K562 (cell line): ENCODE results near the gene CASP7. TPM values are rescaled to one million over a fixed set of nuclear protein-coding genes. Genes with fewer than 3 reads are reported as not detected.

ENCODE experiments used
- ATAC-seq: fragments of 200-7000 bp; cut with Tn5 transposase; 3 replicates; pipeline ENCODE4 v1.9.1; 2020; ENCODE audit warnings: moderate library complexity
- BruUV-seq: library from RNA; stranded (reverse); fragments of 400-500 nt; replicated peaks from 2 replicates; lab custom pipeline; 2021; lab: Mats Ljungman, UMichigan
- CTCF ChIA-PET: fragments of 300-600 bp; formaldehyde crosslinking; extraction: SDS; loops from one replicate; lab custom pipeline; 2021; ENCODE audit warnings: low intra/inter-chr PET ratio; lab: Yijun Ruan, JAX
- POLR2A ChIA-PET: fragments of 300-600, 350-650 bp; sonication (Branson Sonifier 250); formaldehyde crosslinking; extraction: SDS; loops from one replicate; lab custom pipeline; 2021; ENCODE audit warnings: antibody characterized with exemption, inconsistent platforms; lab: Yijun Ruan, JAX
- DNase-seq, 4 experiments: peaks; one replicate each; pipeline versions ENCODE4 v3.0.0 to v3.0.0-alpha.2; 2011 to 2018; ENCODE audit warnings: low spot score in 3 of 4, mixed read lengths in 3 of 4; ENCODE audit errors: extremely low read depth in 1 of 4
- FAIRE-seq: peaks from 2 replicates; lab custom pipeline; 2011; peaks lifted over from hg19 to GRCh38; lab: Jason Lieb, UNC
- H2AFZ ChIP-seq: 2 replicates; pipeline ENCODE4 v1.6.0; 2011; ENCODE audit warnings: low read depth, low read length, control low read depth, inconsistent platforms
- H3K27ac ChIP-seq: fragments of 200-600 bp; 3 replicates; pipeline ENCODE4 v1.8.0; 2011; ENCODE audit warnings: low read depth, mild to moderate bottlenecking, control low read depth, inconsistent platforms, low read length, moderate library complexity, mixed read lengths; ENCODE audit errors: extremely low read depth
- H3K27me3 ChIP-seq, 2 experiments: fragments of 300-600 bp in 1 of 2; 2 replicates in 1 of 2; 3 replicates in 1 of 2; pipeline versions ENCODE4 v1.6.0 to v1.8.0; 2011; ENCODE audit warnings: inconsistent platforms in 2 of 2, low read length in 2 of 2, mild to moderate bottlenecking in 1 of 2, mixed read lengths in 1 of 2, moderate library complexity in 1 of 2; ENCODE audit not compliant: control insufficient read depth in 2 of 2, insufficient read depth in 2 of 2
- H3K36me3 ChIP-seq: fragments of 300-600 bp; 3 replicates; pipeline ENCODE4 v1.8.0; 2011; ENCODE audit warnings: mild to moderate bottlenecking, low read length, inconsistent platforms; ENCODE audit not compliant: control insufficient read depth, insufficient read depth
- H3K4me1 ChIP-seq, 2 experiments: fragments of 200-600 bp in 1 of 2; replicated peaks in 1 of 2; 2 replicates in 1 of 2; 3 replicates in 1 of 2; pipeline versions ENCODE4 v1.5.1 to v1.8.0; 2011; ENCODE audit warnings: inconsistent platforms in 2 of 2, low read length in 2 of 2, mild to moderate bottlenecking in 1 of 2, mixed read lengths in 1 of 2, moderate library complexity in 1 of 2; ENCODE audit not compliant: control insufficient read depth in 2 of 2, insufficient read depth in 2 of 2
- H3K4me2 ChIP-seq: 2 replicates; pipeline ENCODE4 v1.6.1; 2011; ENCODE audit warnings: low read length, control low read depth, inconsistent platforms, mixed read lengths; ENCODE audit not compliant: insufficient read depth
- H3K4me3 ChIP-seq: fragments of 200-600 bp; sonication (generic), shearing (Covaris generic); 2 replicates; pipeline ENCODE4 v1.5.1; 2016; ENCODE audit warnings: control low read depth, inconsistent platforms
- H3K79me2 ChIP-seq: fragments of 200-600 bp; 3 replicates; pipeline ENCODE4 v1.8.0; 2011; ENCODE audit warnings: low read length, inconsistent platforms; ENCODE audit not compliant: control insufficient read depth, insufficient read depth
- H3K9ac ChIP-seq, 2 experiments: 2 replicates each; pipeline versions ENCODE4 v1.6.0 to v1.6.1; 2011; ENCODE audit warnings: low read depth in 2 of 2, low read length in 2 of 2, control low read depth in 1 of 2, inconsistent platforms in 1 of 2, mild to moderate bottlenecking in 1 of 2, mixed read lengths in 1 of 2; ENCODE audit not compliant: insufficient read depth in 1 of 2
- H3K9me1 ChIP-seq: one replicate; pipeline ENCODE4 v1.6.0; 2011; ENCODE audit warnings: inconsistent platforms, mild to moderate bottlenecking, low read length, moderate library complexity; ENCODE audit not compliant: control insufficient read depth, insufficient read depth
- H3K9me3 ChIP-seq: replicated peaks from 2 replicates; pipeline ENCODE4 v1.5.1; 2011; ENCODE audit warnings: low read depth, low read length, inconsistent platforms; ENCODE audit not compliant: control insufficient read depth, insufficient read depth
- H4K20me1 ChIP-seq: replicated peaks from 2 replicates; pipeline ENCODE4 v1.6.1; 2011; ENCODE audit warnings: low read length, inconsistent platforms, mixed read lengths; ENCODE audit not compliant: control insufficient read depth, insufficient read depth
- BMI1 ChIP-seq: fragments of 150-350 bp; IDR thresholded peaks from 2 replicates; pipeline ENCODE4 v1.6.1; 2014; ENCODE audit warnings: low read length
- ETS2 ChIP-seq: IDR thresholded peaks from 2 replicates; pipeline ENCODE4 v1.6.1; 2016; ENCODE audit warnings: borderline replicate concordance, missing genetic modification characterization, mild to moderate bottlenecking, moderate library complexity, missing compliant biosample characterization; ENCODE audit not compliant: poor library complexity, severe bottlenecking
- NR4A1 ChIP-seq, 2 experiments: fragments of 250-450 bp in 1 of 2; fragments of 450-650 bp in 1 of 2; sonication (Bioruptor Pico) in 1 of 2; IDR thresholded peaks; 2 replicates each; pipeline versions ENCODE4 v1.4.0 to v1.6.1; 2016 to 2020; ENCODE audit warnings: mild to moderate bottlenecking in 2 of 2, missing compliant biosample characterization in 1 of 2, missing genetic modification characterization in 1 of 2, moderate library complexity in 1 of 2
- POLR2AphosphoS5 ChIP-seq: IDR thresholded peaks from 2 replicates; pipeline ENCODE4 v1.6.1; 2011; ENCODE audit warnings: mild to moderate bottlenecking, low read depth, low read length, moderate library complexity; ENCODE audit not compliant: control insufficient read depth, insufficient read depth
- PPARD ChIP-seq: fragments of 250-450 bp; sonication (Bioruptor Pico); IDR thresholded peaks from 2 replicates; pipeline ENCODE4 v1.8.0; 2022; ENCODE audit warnings: inconsistent platforms, mild to moderate bottlenecking, moderate library complexity
- RUNX1 ChIP-seq: sonication (generic); IDR thresholded peaks from 2 replicates; pipeline ENCODE4 v1.6.1; 2016; ENCODE audit warnings: antibody characterized with exemption, low read depth
- SRSF7 ChIP-seq: fragments of 200-400 bp; formaldehyde crosslinking; optimal IDR thresholded peaks from 2 replicates; pipeline ENCODE3; 2017; ENCODE audit warnings: mild to moderate bottlenecking, low read depth, low read length
- ZNF384 ChIP-seq: IDR thresholded peaks from 2 replicates; pipeline ENCODE4 v1.6.1; 2012; ENCODE audit warnings: low read depth, low read length, improper control_type of control experiment
- ZNF780A ChIP-seq: fragments of 250-450 bp; sonication (Bioruptor Pico); IDR thresholded peaks from 2 replicates; pipeline ENCODE4 v1.5.0; 2021; ENCODE audit warnings: mild to moderate bottlenecking
- WGBS: fragments of 100-300 bp; shearing (Covaris generic); methylation state at CpG from one replicate; pipeline ENCODE4 v1.1.6; 2016; ENCODE audit warnings: low coverage, mixed read lengths; ENCODE audit not compliant: insufficient coverage; ENCODE audit errors: missing lambda C conversion rate; 5-methylcytosine and 5-hydroxymethylcytosine counted together
- in situ Hi-C: fragments of 300-500 bp; cut with MboI; formaldehyde crosslinking; loops from 4 replicates; pipeline ENCODE4 v1.15.0; 2018; ENCODE audit warnings: inconsistent platforms, mixed read lengths
- intact Hi-C: fragments of 100-400 bp; cut with micrococcal nuclease; formaldehyde crosslinking; loops from 2 replicates; pipeline ENCODE4 v1.14.2; 2022
- polyA plus RNA-seq, 8 experiments: library from polyadenylated mRNA; depleted of rRNA in 4 of 8; stranded (reverse) in 5 of 8; unstranded in 3 of 8; fragments of >200 nt; fragmentation: Nextera tagmentation in 2 of 8; fragmentation: Illumina TruSeq in 1 of 8; extraction: Ambion mirVana in 2 of 8; extraction: Trizol in 1 of 8; gene quantifications; 2 replicates each; pipeline versions ENCODE4 v1.2.1 to v1.2.3, GENCODE V29; 2011 to 2014; ENCODE audit warnings: inconsistent platforms in 1 of 8, missing spikeins in 1 of 8
- total RNA-seq, 7 experiments: library from RNA; depleted of rRNA in 6 of 7; stranded (reverse); fragments of >200 nt in 6 of 7; fragmentation: Illumina TruSeq in 2 of 7; extraction: Trizol in 2 of 7; gene quantifications; 2 replicates each; pipeline versions ENCODE4 v1.2.1 to v1.2.3, GENCODE V29; 2011 to 2021; ENCODE audit warnings: low replicate concordance in 1 of 7
- TF ChIP-seq, protein P1 (sequence below), 2 experiments: fragments of 250-450 bp in 1 of 2; fragments of 450-650 bp in 1 of 2; sonication (Bioruptor Pico) in 1 of 2; IDR thresholded peaks; 2 replicates each; pipeline versions ENCODE4 v1.6.1 to v1.8.0; 2016 to 2021; ENCODE audit warnings: mild to moderate bottlenecking in 2 of 2, moderate library complexity in 2 of 2, missing compliant biosample characterization in 1 of 2, missing genetic modification characterization in 1 of 2
- TF ChIP-seq, protein P2 (sequence below): sonication (generic); formaldehyde crosslinking; IDR thresholded peaks from 2 replicates; pipeline ENCODE4 v1.8.0; 2022; ENCODE audit warnings: mild to moderate bottlenecking, missing genetic modification reagents
- TF ChIP-seq, protein P3 (sequence below), 2 experiments: fragments of 450-650 bp; conservative IDR thresholded peaks; 2 replicates each; pipeline ENCODE4 v1.6.1; 2017; ENCODE audit warnings: mild to moderate bottlenecking in 2 of 2, moderate library complexity in 2 of 2

Gene CASP7
- total and polyA plus RNA-seq, 9 of the 15 experiments (the other 6 are each of a cell fraction or from before 2014, with no cell fraction given): 2.2 to 23.3 (median 9.0) TPM

DNA sequence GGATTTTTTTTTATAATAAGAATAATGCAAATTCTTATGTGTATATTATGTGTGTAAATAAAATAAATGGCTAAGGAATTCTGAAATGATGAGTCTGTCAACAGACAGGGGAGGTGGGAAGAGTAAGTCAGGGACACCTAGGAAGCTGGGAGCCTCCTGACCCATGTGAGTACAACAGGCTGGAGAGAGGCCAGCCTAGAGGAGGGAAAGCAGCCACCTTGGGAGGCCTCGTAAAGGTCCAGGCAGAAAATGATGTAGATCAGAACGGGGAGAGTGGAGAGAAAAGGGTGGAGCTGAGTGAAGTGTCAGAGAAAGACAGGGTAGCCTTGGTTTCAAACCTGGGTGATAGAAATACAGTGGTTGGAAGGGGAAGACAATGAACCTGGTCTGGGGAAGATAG lies 22.8 kb upstream of the CASP7 start:
- no peak overlapping the region for H2AFZ ChIP-seq
- H3K4me3 ChIP-seq: no peak overlapping the region
- no peaks in the 10 kb centered on the region for H3K9me3 ChIP-seq
- no peak for ATAC-seq
- no peaks in the 10 kb centered on the region for H3K4me1 ChIP-seq
- in situ Hi-C loops (no loop called here), intact Hi-C loops (no loop called here)
- ChIA-PET POLR2A (no interaction called here), CTCF (no interaction called here)
- 0% methylated on average over 2 of the region's 2 CpGs for WGBS
- H3K79me2 ChIP-seq: no peaks in the 10 kb centered on the region
- no peaks in the 10 kb centered on the region for H3K27me3 ChIP-seq
- no peaks in the 10 kb centered on the region for H3K9me1 ChIP-seq
- H3K9ac ChIP-seq: no peak overlapping the region
- H3K27ac ChIP-seq: no peak overlapping the region
- H4K20me1 ChIP-seq: no peaks in the 10 kb centered on the region
- DNase-seq: no peak
- H3K4me2 ChIP-seq: no peak overlapping the region
- no TSS peak for BruUV-seq
- H3K36me3 ChIP-seq: no peaks in the 10 kb centered on the region
- no peak for FAIRE-seq
- TF ChIP-seq ZNF384 (no peak), BMI1 (no peak), NR4A1 (CRISPR knock-in tag; IDR thresholded peaks at IDR 0.05) (no peak), NR4A1 (tag; IDR thresholded peaks at IDR 0.05) (no peak), RUNX1 (no peak), ZNF780A (no peak), PPARD (CRISPR knock-in tag) (no peak), POLR2AphosphoS5 (no peak), SRSF7 (no peak), ETS2 (tag) (no peak)
- TF ChIP-seq, protein P1, sequence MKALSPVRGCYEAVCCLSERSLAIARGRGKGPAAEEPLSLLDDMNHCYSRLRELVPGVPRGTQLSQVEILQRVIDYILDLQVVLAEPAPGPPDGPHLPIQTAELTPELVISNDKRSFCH (CRISPR knock-in tag; IDR thresholded peaks at IDR 0.05): no peak
- TF ChIP-seq, protein P1 (tag; IDR thresholded peaks at IDR 0.05): no peak
- TF ChIP-seq, protein P2, sequence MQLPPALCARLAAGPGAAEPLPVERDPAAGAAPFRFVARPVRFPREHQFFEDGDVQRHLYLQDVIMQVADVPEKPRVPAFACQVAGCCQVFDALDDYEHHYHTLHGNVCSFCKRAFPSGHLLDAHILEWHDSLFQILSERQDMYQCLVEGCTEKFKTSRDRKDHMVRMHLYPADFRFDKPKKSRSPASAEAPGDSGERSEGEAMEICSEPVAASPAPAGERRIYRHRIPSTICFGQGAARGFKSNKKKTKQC: no peak
- TF ChIP-seq, protein P3, sequence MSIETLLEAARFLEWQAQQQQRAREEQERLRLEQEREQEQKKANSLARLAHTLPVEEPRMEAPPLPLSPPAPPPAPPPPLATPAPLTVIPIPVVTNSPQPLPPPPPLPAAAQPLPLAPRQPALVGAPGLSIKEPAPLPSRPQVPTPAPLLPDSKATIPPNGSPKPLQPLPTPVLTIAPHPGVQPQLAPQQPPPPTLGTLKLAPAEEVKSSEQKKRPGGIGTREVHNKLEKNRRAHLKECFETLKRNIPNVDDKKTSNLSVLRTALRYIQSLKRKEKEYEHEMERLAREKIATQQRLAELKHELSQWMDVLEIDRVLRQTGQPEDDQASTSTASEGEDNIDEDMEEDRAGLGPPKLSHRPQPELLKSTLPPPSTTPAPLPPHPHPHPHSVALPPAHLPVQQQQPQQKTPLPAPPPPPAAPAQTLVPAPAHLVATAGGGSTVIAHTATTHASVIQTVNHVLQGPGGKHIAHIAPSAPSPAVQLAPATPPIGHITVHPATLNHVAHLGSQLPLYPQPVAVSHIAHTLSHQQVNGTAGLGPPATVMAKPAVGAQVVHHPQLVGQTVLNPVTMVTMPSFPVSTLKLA (conservative IDR thresholded peaks at IDR 0.05): no peak
